ENCODE results near the gene MFSD1. TPM values are rescaled to one million over a fixed set of nuclear protein-coding genes. Genes with fewer than 3 reads are reported as not detected.

MFSD1 gene
- total and polyA plus RNA-seq, 2 of the 13 experiments (the other 11 are each of a cell fraction or from before 2014, with no cell fraction given) = 17.3 to 37.9 TPM

GRCh38 chr3:158755421-158755820, 46.4 kb upstream of the MFSD1 start:
- in situ Hi-C loops (cut with HindIII; ENCODE audit: extremely low pct_ligation_motif_present, low pct_unique_long_range_greater_than_20kb) (no loop called here), intact Hi-C loops (cut with micrococcal nuclease; ENCODE audit: unreplicated experiment) (no loop called here)
- ChIA-PET CTCF (ENCODE audit: low intra/inter-chr PET ratio, low total read pairs) (no interaction called here), POLR2A (no interaction called here)
- H3K4me3 ChIP-seq (replicated peaks in 1 of 3; ENCODE audit: insufficient read depth in 1 of 3, low read depth in 2 of 3, low read length in 3 of 3) = no peak overlapping the region
- H3K27me3 ChIP-seq (ENCODE audit: control insufficient read depth in 1 of 2, insufficient read depth in 2 of 2, low read length in 2 of 2) = no peaks in the 10 kb centered on the region
- no peaks in the 10 kb centered on the region for H3K4me1 ChIP-seq (ENCODE audit: insufficient read depth, low read length)
- no peak overlapping the region for H3K9ac ChIP-seq (ENCODE audit: insufficient read depth, low read depth, low read length)
- TF ChIP-seq RAD21 (CRISPR knock-in tag; IDR thresholded peaks at IDR 0.05) (no peak), ZNF660 (CRISPR knock-in tag; IDR thresholded peaks at IDR 0.05; ENCODE audit: borderline replicate concordance, low read depth) (no peak), KAT2B (IDR thresholded peaks at IDR 0.05; ENCODE audit: borderline replicate concordance, low read depth, low read length) (no peak), ZFP36L1 (CRISPR knock-in tag; IDR thresholded peaks at IDR 0.05) (no peak), KAT8 (CRISPR knock-in tag; IDR thresholded peaks at IDR 0.05) (no peak), TSC22D2 (CRISPR knock-in tag; IDR thresholded peaks at IDR 0.05; ENCODE audit: borderline replicate concordance) (no peak), PHF8 (CRISPR knock-in tag; IDR thresholded peaks at IDR 0.05) (no peak), MEF2D (CRISPR knock-in tag; IDR thresholded peaks at IDR 0.05) (no peak), ETV5 (CRISPR knock-in tag; IDR thresholded peaks at IDR 0.05; ENCODE audit: borderline replicate concordance) (no peak), ZNF3 (CRISPR knock-in tag; IDR thresholded peaks at IDR 0.05) (no peak), HCFC1 (IDR thresholded peaks at IDR 0.05; ENCODE audit: low read depth, low read length) (no peak), SKIL (CRISPR knock-in tag; IDR thresholded peaks at IDR 0.05; ENCODE audit: borderline replicate concordance) (no peak), ZNF503 (CRISPR knock-in tag; IDR thresholded peaks at IDR 0.05) (no peak), CERS6 (CRISPR knock-in tag; IDR thresholded peaks at IDR 0.05) (no peak), ZNF557 (CRISPR knock-in tag; IDR thresholded peaks at IDR 0.05) (no peak), ZNF782 (CRISPR knock-in tag; IDR thresholded peaks at IDR 0.05; ENCODE audit: borderline replicate concordance) (no peak), RORA (CRISPR knock-in tag; IDR thresholded peaks at IDR 0.05) (no peak)
- TF ChIP-seq, protein P1, sequence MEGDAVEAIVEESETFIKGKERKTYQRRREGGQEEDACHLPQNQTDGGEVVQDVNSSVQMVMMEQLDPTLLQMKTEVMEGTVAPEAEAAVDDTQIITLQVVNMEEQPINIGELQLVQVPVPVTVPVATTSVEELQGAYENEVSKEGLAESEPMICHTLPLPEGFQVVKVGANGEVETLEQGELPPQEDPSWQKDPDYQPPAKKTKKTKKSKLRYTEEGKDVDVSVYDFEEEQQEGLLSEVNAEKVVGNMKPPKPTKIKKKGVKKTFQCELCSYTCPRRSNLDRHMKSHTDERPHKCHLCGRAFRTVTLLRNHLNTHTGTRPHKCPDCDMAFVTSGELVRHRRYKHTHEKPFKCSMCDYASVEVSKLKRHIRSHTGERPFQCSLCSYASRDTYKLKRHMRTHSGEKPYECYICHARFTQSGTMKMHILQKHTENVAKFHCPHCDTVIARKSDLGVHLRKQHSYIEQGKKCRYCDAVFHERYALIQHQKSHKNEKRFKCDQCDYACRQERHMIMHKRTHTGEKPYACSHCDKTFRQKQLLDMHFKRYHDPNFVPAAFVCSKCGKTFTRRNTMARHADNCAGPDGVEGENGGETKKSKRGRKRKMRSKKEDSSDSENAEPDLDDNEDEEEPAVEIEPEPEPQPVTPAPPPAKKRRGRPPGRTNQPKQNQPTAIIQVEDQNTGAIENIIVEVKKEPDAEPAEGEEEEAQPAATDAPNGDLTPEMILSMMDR (CRISPR knock-in tag; IDR thresholded peaks at IDR 0.05) = no peak
- TF ChIP-seq, protein P2, sequence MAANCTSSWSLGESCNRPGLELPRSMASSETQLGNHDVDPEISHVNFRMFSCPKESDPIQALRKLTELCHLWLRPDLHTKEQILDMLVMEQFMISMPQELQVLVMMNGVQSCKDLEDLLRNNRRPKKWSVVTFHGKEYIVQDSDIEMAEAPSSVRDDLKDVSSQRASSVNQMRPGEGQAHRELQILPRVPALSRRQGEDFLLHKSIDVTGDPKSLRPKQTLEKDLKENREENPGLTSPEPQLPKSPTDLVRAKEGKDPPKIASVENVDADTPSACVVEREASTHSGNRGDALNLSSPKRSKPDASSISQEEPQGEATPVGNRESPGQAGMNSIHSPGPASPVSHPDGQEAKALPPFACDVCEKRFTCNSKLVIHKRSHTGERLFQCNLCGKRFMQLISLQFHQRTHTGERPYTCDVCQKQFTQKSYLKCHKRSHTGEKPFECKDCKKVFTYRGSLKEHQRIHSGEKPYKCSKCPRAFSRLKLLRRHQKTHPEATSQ (CRISPR knock-in tag; IDR thresholded peaks at IDR 0.05; ENCODE audit: borderline replicate concordance) = no peak
- DNase-seq (ENCODE audit: low spot score) (no peak), ATAC-seq (no peak), FAIRE-seq (no peak)
- 77% methylated on average over 2 of the region's 2 CpGs for WGBS (ENCODE audit: low lambda C conversion rate)
- H3K4me2 ChIP-seq (ENCODE audit: low read depth, low read length) = no peak overlapping the region
- H3K79me2 ChIP-seq (ENCODE audit: insufficient read depth, low read length) = no peaks in the 10 kb centered on the region
- no peaks in the 10 kb centered on the region for H3K9me3 ChIP-seq (ENCODE audit: low read length)
- H2AFZ ChIP-seq (ENCODE audit: low read length) = no peak overlapping the region
- H4K20me1 ChIP-seq (ENCODE audit: insufficient read depth, low read length) = no peaks in the 10 kb centered on the region
- no peak overlapping the region for H3K27ac ChIP-seq (ENCODE audit: extremely low read length, insufficient read depth, low read length)
- BruUV-seq (replicated peaks) = no TSS peak
- H3K36me3 ChIP-seq (replicated peaks in 1 of 2; ENCODE audit: control insufficient read depth in 1 of 2, insufficient read depth in 2 of 2, low read length in 2 of 2) = no peaks in the 10 kb centered on the region

Data from HepG2 (cell line).